ENCODE data around the gene PRPF40A.

GRCh38 chr2:152618193-152618564 is 99.1 kb downstream of the PRPF40A start:
- TF ChIP-seq ARNTL (CRISPR knock-in tag; IDR thresholded peaks at IDR 0.05; ENCODE audit: borderline replicate concordance, low read depth) (no peak), ZFP3 (CRISPR knock-in tag; IDR thresholded peaks at IDR 0.05) (no peak), CSDC2 (CRISPR knock-in tag; IDR thresholded peaks at IDR 0.05) (no peak), ZFP30 (CRISPR knock-in tag; IDR thresholded peaks at IDR 0.05) (no peak), RARB (CRISPR knock-in tag; IDR thresholded peaks at IDR 0.05) (no peak), PATZ1 (CRISPR knock-in tag; IDR thresholded peaks at IDR 0.05; ENCODE audit: borderline replicate concordance) (no peak), TSHZ2 (CRISPR knock-in tag; IDR thresholded peaks at IDR 0.05) (no peak), ZC3H10 (CRISPR knock-in tag; IDR thresholded peaks at IDR 0.05) (no peak), CREB5 (CRISPR knock-in tag; IDR thresholded peaks at IDR 0.05; ENCODE audit: low read depth) (no peak), TOX (CRISPR knock-in tag; IDR thresholded peaks at IDR 0.05; ENCODE audit: borderline replicate concordance) (no peak), ESRRG (CRISPR knock-in tag; IDR thresholded peaks at IDR 0.05) (no peak)
